HG03066 (cell line): ENCODE results near the gene PPP1R36.

ENCODE experiments used
- ATAC-seq: cut with Tn5 transposase; IDR thresholded peaks from one replicate; pipeline ENCODE4 v1.9.1; 2021; ENCODE audit warnings: low read depth; ENCODE audit not compliant: unreplicated experiment

Gene PPP1R36

DNA sequence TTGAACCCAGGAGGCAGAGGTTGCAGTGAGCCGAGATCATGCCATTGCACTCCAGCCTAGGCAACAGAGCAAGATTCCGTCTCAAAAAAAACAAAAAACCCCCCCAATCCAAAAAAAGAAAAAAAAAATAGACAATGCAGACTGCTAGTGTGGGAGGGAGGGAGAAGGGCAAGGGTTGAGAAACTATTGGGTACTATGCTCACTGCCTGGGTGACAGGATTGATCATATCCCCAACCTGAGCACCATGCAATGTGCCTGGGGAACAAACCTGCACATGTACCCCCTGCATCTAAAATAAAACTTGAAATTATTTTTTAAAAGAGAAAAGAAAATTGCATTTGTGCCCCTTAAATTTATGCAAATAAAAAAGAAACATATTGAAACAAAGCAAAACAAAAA is 88.9 kb downstream of the PPP1R36 start:
- ATAC-seq: no peak
